Heart left ventricle (tissue), 13 donors: ENCODE data around the gene CLNK.

ENCODE experiments used
- POLR2A ChIP-seq, 2 donors: fragments of 450-650 bp; IDR thresholded peaks; one replicate each; pipeline ENCODE4 v1.6.1; 2017; ENCODE audit warnings: antibody characterized with exemption in 2 of 2, mild to moderate bottlenecking in 2 of 2, moderate library complexity in 2 of 2
- TF ChIP-seq, protein P1 (sequence below), 12 donors: fragments of 200-600 bp; sonication (generic) in 4 of 12; IDR thresholded peaks; one replicate each; pipeline versions ENCODE4 v1.5.0 to v1.8.0; 2018 to 2022; ENCODE audit warnings: antibody characterized with exemption in 12 of 12, mild to moderate bottlenecking in 5 of 12
- donor health status: ischemic (EF 13 %, LVEDD 7.1; RV severe dilation, severe dysfunction).
- donor health status: DM: no; HTN: yes; CAD: no.
- donor health status: DM: no; HTN: no; CAD: no.
- donor health status: ischemic (EF 25% LVEDD 6.9; RV normal size, moderate dysfunction).
- donor health status: ischemic (EF 25% LVEDD 5.7; RV mildly dilated, moderate dysfunction).
- donor health status: ischemic (EF 35%, LVEDD 5.7; RV mildly dilated, moderate dysfunction).
- donor health status: nonischemic (EF 11% LVEDD 7.7; RV severe dilation, severe dysfunction).
- donor health status: DM: yes; HTN: yes; CAD: no.
- donor health status: PGD.
- donor health status: ischemic (EF 29% LVEDD 5.4; RV normal size, mild dysfunction).
- donor health status: nonischemic (EF 23%, LVEDD 6.1; RV moderate dilation, normal function).

DNA sequence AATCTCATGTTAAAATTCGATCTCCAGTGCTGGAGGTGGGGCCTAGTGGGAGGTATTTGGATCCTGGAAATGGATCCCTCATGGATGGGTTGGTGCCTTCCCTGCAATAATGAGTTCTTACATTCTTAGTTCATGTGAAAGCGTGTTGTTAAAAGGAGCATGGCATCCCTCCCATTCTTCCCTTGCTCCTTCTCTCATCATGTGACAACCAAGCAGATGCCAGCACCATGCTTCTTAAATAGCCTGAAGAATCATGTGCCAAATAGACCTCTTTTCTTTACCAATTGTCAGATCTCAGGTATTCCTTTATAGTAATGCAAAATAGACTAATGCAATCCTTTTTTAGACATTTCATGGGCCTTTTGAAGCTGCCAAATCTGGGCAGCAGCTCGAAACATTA, 29.0 kb upstream of the CLNK start:
- TF ChIP-seq, protein P1, sequence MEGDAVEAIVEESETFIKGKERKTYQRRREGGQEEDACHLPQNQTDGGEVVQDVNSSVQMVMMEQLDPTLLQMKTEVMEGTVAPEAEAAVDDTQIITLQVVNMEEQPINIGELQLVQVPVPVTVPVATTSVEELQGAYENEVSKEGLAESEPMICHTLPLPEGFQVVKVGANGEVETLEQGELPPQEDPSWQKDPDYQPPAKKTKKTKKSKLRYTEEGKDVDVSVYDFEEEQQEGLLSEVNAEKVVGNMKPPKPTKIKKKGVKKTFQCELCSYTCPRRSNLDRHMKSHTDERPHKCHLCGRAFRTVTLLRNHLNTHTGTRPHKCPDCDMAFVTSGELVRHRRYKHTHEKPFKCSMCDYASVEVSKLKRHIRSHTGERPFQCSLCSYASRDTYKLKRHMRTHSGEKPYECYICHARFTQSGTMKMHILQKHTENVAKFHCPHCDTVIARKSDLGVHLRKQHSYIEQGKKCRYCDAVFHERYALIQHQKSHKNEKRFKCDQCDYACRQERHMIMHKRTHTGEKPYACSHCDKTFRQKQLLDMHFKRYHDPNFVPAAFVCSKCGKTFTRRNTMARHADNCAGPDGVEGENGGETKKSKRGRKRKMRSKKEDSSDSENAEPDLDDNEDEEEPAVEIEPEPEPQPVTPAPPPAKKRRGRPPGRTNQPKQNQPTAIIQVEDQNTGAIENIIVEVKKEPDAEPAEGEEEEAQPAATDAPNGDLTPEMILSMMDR (IDR thresholded peaks at IDR 0.05), result no peak
- TF ChIP-seq POLR2A (IDR thresholded peaks at IDR 0.05), result no peak
